NCI-H2196 (cell line): Measurements from ENCODE around the gene UBE3D.
A peak's percentile ranks its signal among the peaks of the same experiment; 100 is the strongest.
"Not testable (repeated sequence)": the region's sequence is repeated elsewhere in the genome, so short reads cannot be mapped to it uniquely, and the experiment has no call there.

Experiments
- DNase-seq: peaks from one replicate; lab custom pipeline; 2025; ENCODE audit not compliant: unreplicated experiment; lab: John Stamatoyannopoulos, UW

The UBE3D gene

DNA sequence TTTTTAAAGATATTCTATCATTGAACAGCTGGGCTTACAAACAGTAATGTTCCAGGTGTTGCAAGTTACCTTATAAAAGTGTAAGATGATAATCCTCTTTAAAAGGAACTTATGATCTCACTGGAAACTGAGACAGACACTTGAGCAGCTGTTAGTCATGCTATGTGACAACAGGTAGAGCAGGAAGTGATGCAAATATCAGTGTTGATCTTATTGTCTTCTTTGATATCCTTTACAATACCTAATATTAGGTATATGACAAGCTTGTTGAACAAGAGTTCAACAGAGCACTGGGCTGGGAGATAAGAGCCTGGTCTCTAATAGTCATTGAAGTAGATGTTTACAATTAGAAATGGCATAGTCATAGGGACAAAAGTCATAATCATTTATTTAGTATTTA, 150.0 kb downstream of the UBE3D start:
- DNase-seq = peak; percentile 10

DNA sequence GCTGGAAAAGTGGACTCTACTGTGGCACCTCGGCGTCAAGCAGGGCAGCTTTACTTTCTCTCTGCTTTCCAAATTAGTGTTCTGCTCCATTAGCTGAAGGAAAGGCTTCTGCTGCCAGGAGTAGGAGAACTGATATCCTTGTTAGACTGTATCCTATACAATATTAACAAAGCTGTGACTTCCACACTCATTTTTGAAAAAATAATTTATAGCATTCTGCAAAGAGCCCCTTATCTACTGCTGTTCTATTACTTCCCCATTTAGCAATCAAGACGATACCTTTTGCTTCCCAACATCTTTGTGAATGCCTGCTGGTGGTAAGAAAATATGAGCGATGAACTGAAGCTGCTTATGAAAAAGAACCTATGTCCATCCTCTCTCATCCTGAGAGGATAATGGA, 151.1 kb downstream of the UBE3D start:
- DNase-seq = no peak

DNA sequence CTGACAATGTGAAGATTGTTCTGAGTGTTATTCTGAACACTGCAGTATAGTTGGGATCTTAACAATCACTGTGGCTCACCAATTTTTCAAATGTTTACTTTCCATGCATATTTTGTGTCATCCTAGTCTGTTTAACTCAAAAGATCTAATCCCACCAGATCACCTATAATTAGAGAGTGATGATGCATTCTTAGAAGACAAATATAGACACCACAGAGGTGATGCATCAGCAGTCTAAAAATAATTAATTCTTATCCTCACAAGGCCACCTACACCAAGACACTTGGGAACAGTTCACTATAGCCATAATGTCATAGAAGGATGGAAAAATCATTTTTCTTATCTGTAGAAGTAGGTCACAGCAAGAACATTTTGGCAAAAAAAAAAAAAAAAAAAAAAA, 154.8 kb downstream of the UBE3D start:
- DNase-seq = no peak

DNA sequence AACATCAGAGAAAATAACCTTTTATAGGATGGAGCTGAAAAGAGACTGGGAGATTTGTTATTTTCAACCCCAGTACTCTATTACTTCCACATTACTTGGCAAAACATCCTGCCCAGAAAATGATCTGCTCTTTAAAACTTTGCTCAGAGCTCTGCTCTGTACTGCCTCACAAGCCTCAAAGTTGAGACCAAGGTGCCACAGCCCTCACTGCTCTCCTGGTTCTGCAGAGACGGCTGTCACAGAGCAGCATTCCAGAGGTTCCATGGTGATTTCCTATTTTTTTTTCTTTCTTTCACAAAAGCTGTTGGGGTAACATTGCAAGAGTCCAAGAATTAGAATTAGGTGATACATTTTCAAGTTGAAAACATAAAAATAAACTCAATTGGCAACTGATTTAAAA, 155.2 kb downstream of the UBE3D start:
- DNase-seq = no peak

DNA sequence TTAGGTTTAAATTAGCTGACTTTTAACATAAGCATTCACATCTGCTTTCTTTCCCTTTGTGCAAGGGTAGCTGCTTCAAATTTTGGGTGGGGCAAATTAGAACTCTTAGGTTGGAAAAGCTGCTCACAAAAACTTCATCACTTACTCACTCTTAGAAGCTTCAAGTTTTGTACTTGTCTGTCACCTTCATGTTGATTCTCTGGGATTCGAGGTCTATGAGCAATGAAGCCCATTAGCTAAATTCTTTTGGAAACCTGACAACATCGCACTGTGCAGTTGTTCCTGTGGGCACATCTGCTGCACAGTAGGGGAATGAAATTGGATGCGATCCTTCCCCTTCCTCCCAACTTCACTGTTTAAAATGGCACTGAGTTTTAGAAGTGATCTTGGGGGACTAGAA, 156.1 kb downstream of the UBE3D start:
- no peak for DNase-seq

DNA sequence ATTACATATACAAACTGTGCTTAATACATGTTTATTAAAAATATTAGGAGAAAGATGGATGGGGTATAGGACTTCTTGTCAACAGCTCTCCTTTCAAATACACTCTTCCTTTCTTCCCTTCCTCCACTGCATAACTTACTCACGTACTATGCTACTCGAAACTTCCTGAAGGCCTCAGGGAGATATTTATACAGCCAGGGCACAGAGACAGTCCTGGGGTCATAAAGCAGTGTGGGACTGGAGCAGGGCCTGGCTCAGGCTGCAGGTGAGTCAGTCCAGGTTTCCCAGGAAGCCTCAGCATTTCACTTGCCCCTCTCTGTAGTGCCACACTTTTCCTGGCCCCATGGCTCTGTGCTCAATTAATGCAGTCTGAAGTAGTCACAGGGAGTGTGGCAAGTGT, 157.0 kb downstream of the UBE3D start:
- no peak for DNase-seq

DNA sequence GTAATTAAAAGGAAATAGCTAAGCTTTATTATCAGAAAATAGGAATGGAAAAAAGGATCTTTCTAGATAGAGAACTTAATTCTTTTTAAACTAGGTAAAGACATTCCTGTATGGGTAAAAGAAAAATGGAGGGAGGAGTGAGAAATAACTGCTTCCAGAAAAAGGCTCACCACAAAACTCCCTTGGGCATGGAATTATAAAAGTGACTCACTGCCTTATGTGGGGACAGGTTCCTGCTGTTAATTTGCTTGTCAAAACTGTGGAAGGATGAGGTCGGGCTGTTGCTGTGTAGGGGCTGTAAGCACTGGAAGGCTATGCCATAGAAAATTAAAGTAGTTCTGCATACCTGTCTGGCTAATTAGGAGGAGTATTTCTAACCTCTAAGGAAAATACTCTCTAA, 158.7 kb downstream of the UBE3D start:
- no peak for DNase-seq

DNA sequence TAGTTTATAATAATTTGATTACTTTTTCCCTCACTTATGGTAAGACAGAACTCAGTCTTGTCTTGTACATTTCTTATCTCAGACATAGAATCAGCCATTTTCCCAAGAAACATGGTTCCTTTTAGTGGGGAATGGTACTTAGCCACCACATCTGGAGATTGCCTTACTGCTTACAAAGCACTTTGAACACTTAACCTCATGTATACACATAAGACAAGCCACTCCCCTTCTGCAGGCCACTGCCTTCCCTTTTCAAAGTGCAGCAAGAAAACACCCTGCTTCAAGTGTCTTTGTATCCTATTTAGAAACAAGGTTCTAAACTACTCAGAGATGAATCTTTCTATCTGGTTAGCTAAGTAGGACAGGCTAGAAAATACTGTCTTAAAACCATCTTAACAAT, 159.2 kb downstream of the UBE3D start:
- DNase-seq = no peak

DNA sequence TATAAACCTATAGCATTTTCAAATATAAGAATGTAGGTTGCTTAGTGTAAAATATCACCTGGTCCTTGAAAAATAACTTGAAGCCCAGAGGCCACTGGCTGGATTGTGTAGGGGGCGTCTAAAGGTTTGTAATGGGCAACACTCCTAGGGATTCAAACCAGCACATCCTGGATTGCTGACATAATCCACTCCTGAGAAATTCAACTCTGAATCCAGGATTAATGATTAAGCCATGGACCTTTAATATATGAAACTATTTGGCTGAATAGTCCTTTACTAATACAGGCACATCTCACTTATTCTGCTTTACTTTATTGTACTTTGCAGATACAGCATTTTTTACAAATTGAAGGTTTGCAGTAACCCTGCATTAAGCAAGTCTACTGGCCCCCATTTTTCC, 160.8 kb downstream of the UBE3D start:
- no peak for DNase-seq

DNA sequence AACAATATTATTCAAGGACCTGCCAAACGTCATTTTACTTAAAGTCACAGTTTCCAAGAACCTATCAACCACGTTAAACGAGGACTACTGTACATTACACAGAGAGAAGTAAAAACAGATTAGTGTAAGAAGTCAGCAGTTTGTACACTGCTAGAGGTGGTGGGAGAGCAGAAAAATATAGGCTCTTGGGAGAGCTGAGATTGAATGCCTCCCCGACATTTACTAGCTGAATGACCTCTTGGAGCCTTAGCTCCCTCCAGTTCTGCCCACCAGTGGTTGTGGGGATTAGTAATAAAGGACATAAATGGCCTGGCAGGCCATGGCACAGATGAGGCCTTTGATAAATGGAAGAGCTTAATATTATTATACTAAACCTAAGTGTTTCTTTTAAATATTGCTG, 161.4 kb downstream of the UBE3D start:
- DNase-seq = no peak

DNA sequence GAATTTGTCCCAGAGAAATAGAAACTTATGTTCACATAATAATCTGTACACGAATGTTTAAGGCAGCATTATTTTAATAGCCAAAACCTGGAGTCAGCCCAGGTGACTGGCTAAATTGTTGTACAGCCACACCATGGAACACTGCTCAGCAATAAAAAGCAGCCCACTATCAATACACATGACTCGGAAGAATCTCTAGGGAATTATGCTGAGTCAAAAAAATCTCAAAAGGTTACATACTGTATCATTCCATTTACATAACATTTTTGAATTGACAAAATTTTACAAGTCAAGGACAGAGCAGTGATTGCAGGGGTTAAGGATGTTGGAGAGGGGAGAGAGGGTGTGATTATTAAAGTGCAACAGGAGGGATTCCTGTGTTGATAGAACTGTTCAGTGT, 163.4 kb downstream of the UBE3D start:
- DNase-seq = no peak

DNA sequence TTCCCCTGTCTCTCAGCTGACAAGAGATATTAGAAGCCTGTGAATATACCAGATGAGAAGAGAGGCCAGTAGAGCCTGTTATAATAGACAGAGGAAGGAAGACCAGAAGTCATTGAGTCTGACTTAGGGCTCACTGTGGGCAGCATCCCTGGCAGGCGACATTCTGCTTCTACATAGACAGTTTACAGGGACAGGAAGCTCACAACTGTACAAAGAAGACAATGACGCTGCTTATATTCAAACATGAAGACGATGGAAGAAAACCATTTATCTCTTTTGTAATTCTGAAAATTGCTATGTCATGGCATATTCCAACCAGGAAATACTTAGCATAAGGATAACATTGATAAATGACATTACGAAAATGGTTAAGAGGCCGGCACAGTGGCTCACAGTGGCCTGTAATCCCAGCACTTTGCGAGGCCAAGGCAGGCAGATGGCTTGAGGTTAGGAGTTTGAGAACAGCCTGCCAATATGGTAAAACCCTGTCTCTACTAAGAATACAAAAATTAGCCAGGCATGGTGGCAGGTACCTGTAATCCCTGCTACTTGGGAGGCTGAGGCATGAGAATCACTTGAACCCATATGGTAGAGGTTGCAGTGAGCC, 170.9 kb downstream of the UBE3D start:
- no peak for DNase-seq

DNA sequence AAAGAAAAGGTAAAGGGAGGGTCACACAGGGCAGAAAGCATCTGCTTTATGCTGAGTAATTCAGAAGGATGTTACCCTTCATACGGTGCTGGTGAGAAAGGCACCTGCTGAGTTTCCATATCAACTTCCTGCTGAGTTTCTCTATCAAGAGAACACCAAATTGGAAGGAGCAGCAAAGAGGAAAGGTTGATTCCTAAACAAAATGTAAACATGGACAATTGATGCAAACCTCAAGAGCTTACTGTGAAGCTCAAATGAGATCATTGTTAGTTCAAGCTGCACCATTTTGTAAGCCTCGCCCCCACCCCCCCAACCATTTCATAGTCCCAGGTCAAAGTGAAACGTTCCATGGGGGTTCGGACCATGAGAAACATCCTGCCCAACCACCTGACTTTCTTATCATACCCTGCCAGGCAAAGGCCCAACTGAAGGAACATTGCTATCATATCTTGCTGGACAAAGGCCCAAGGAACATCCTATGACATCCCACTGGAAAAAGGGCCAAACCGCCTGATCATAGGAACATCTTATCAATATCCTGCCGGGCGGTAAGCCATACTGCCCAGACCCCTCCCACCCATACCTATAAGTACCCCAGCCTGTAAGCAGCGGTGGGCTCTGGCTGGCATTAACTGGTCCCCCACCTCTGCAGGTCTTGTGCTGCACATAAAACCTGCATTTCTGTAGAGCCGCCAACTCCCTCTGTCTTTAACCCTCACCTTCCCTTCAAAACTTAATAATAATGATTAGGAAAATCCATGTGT, 171.6 kb downstream of the UBE3D start:
- DNase-seq = no peak

DNA sequence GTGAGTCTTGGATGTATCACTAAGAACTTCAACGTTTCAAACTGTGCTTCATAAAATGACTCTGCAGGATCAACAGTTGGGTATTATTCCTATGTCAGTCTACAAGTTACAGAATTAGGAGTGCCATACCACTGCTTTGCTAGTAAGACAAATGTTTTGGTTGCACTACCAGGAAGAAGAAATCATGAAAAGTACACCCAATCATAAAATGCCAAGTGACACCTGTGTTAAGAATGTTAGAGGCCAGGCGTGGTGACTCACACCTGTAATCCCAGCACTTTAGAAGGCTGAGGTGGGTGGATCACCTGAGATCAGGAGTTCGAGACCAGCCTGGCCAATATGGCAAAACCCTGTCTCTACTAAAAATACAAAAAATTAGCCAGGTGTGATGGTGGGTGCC, 174.1 kb downstream of the UBE3D start:
- DNase-seq = not testable (repeated sequence)

DNA sequence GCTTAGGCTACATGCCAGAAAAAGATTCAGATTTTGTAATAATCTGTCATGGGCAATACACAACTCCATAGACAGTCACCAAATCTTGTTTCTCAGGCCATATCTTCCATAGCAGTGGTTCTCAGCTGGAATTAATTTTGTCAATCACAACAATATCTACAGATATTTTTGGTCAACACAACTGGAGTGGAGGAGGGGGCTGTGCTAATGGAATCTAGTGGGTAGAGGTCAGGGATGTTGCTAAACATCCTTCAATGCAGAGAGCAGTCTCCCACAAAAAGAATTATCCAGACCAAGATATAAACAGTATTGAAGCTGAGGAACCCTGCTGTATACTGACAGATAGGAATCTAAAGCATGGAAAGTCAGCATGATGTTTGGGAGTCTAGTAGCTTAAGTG, 174.6 kb downstream of the UBE3D start:
- DNase-seq = no peak

DNA sequence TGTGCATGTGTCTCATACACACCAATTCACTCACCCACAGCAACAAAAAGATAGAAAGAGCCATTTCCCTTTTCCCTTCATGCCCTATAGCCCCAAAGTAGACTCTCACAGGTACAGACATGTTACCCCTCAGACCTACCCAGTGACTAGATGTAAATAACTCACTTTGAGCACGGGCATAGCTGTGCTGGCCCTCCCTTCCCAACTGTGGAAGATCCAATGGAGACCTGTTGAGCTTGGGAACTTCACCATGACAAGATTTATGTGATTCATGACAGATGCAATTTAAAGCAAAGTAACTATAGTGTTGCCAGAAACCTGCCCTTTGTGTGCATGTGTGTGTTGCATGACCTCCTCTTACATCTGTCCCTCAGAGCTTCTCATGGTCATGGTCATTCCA, 175.4 kb downstream of the UBE3D start:
- no peak for DNase-seq

DNA sequence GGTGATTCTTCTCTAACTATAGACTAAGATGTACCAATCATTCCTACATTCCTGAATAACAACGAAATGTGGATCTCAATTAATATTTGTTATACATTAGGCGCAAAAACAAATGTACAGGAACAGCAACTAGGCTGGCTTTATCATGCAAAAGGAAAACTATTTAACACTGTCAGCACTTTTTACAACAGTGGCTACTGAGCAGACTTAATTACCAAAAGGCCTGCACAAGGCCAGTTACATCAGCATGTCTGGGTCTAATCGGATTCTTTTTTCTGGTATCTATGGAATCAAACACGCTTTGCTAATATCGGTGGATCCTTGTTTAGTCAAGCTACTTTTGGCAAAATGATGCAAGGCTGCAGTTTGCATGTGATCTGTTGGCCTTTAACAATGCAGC, 176.5 kb downstream of the UBE3D start:
- DNase-seq = no peak

DNA sequence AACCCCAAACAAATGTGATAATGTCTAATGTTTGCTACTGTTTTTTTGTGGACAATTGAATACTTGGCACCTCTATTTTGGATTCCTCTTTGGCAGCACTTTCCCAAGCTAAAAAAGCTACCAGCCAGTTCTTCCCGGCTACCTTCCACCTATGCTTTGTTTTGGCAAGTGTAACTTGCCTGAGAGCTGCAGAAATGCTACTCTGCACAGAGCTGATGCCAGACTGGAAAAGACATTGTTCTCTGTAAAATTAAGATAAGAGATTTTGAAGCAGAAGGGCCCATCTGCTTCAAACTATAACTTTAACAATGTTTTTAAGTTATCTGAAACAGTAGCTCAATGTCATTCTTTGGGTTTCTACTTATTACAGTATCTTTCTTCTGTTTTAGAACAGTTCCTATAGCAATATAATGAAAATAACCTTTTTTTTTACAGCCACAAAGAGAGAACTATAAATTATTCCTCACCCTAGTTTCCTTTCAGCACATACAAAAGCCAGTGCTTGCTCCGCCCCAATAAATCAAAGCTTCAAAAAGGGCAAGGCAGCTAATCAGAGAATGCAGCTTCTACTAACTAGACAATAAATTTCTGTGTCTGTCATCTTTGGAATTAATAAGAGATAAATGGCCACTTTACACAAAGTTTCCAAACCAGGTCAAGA, 183.1 kb downstream of the UBE3D start:
- no peak for DNase-seq

DNA sequence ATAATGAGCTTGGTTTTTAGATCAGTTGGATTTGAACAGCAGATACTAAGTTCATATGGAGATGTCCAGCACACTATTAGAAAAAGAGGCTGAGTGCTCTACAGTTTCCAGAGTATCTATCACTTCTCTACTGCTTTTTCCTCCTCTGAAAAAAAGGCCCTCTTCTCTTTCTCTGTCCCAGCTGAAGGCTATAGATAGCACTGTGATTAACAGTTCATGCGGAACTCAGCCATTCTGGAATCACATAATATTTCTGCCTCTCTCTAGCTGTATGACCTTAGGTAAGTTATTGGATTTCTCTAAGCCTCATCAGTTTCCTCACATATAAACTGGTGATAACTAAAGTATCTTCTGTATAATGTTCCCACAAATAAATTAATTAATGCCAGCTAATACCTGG, 184.1 kb downstream of the UBE3D start:
- no peak for DNase-seq

DNA sequence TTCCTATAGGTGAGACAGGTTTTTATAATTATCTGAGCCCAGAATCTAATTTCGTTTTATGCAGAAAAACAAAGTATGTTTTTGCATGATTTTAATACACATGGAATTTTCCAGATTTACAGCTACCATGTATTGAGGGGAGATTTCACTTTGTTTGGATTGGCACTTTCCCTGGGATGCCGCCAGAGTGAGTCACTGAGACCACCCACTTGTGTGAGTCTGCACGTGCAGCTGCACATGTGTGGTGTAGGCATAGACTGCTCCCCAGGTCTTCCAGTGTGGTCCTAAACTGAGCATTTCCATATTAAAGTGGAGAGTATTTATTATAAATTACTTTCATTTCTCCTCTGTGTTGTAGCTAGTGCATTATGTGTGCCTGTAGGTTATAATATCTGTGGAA, 186.8 kb downstream of the UBE3D start:
- DNase-seq = no peak

DNA sequence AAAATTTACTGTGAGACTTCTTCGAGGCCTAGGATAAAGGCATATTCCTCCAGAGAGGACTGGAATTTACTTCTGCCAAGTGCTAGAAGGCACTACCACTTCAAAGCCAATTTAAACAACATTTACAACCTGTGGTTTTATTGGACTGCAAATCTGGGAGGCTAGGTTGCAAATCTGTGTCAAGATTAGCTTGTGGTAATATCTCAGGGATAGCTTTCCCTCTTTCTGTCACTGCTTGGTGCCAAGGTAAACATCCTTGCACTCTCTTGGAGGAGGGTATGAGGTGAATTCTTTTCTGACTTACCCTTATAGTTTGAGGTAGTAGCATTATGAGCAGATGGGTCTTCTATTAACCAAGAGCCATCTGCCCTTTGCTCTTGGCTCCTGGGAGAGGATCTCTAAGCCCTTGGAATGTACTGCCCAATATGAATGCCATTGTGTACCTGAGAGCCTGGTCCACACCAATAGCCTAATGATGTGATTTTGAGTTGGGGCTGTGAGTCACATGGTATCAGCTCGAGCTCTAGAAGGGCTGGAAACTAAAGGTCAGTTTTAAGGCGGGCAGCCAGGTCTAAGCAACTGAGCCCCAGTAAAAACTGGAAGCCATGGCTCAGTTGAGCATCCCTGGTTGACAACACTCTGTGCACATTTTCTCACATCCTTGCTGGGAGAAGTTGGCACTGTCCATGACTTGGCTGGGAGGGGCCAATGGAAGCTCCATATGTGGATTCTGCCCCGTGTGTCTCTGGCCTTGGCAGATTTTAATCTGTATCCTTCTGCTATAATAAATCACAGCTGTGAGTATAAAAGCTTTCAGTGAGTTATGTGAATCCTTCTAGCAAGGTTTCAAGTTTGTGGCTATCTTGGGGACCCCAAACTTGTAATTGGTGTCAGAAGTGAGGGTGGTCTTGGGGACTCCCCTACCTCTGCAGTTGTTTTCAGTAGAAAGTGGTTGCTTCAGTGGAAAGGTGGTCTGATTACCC, 188.1 kb downstream of the UBE3D start:
- no peak for DNase-seq
